Activated CD4-positive, alpha-beta T cell treated with anti-CD3 and anti-CD28 coated beads for 36 hours (primary cell): ENCODE measurements around the gene RCL1. TPM values are rescaled to one million over a fixed set of nuclear protein-coding genes. Genes with fewer than 3 reads are reported as not detected.
A peak's percentile ranks its signal among the peaks of the same experiment; 100 is the strongest.

Experiments
- ATAC-seq: fragments of 200-7000 bp; cut with Tn5 transposase; one replicate; pipeline ENCODE4 v1.10.0; 2021; ENCODE audit warnings: mild to moderate bottlenecking, moderate library complexity
- CTCF ChIA-PET: fragments of 350-600 bp; sonication (Branson Sonifier 250); formaldehyde crosslinking; loops from one replicate; lab custom pipeline; 2021; ENCODE audit warnings: antibody characterized with exemption; lab: Charles Lee
- POLR2A ChIA-PET: fragments of 350-600 bp; sonication (Branson Sonifier 250); formaldehyde crosslinking; loops from one replicate; lab custom pipeline; 2021; ENCODE audit warnings: antibody characterized with exemption, inconsistent platforms; lab: Charles Lee
- DNase-seq: peaks from one replicate; pipeline ENCODE4 v3.0.0-alpha.2; 2020
- H3K27ac Mint-ChIP-seq: one replicate; pipeline ENCODE4 v1.8.0; 2021; ENCODE audit warnings: mixed read lengths
- H3K27me3 Mint-ChIP-seq: one replicate; pipeline ENCODE4 v1.8.0; 2021; ENCODE audit warnings: mixed read lengths
- H3K36me3 Mint-ChIP-seq: one replicate; pipeline ENCODE4 v1.8.0; 2021; ENCODE audit warnings: low read depth, mixed read lengths
- H3K4me1 Mint-ChIP-seq: one replicate; pipeline ENCODE4 v1.8.0; 2021; ENCODE audit warnings: mixed read lengths
- H3K4me3 Mint-ChIP-seq: one replicate; pipeline ENCODE4 v1.8.0; 2021; ENCODE audit warnings: mild to moderate bottlenecking, moderate library complexity, mixed read lengths
- H3K9me3 Mint-ChIP-seq: one replicate; pipeline ENCODE4 v1.8.0; 2021; ENCODE audit warnings: low read depth, mixed read lengths
- intact Hi-C, 2 experiments: fragments of 100-400 bp; cut with DNase I in 1 of 2; cut with micrococcal nuclease in 1 of 2; formaldehyde crosslinking; loops; one replicate each; pipeline versions ENCODE4 v1.14.2 to v1.15.1; 2022 to 2024; cut with DNase I, micrococcal nuclease
- total RNA-seq, 2 experiments: library from RNA; stranded (reverse); gene quantifications; one replicate each; pipeline ENCODE4 v1.2.3, GENCODE V29; 2021

Gene RCL1
- total RNA-seq, 2 experiments from 2014 or later: 27.0 to 36.4 TPM

DNA sequence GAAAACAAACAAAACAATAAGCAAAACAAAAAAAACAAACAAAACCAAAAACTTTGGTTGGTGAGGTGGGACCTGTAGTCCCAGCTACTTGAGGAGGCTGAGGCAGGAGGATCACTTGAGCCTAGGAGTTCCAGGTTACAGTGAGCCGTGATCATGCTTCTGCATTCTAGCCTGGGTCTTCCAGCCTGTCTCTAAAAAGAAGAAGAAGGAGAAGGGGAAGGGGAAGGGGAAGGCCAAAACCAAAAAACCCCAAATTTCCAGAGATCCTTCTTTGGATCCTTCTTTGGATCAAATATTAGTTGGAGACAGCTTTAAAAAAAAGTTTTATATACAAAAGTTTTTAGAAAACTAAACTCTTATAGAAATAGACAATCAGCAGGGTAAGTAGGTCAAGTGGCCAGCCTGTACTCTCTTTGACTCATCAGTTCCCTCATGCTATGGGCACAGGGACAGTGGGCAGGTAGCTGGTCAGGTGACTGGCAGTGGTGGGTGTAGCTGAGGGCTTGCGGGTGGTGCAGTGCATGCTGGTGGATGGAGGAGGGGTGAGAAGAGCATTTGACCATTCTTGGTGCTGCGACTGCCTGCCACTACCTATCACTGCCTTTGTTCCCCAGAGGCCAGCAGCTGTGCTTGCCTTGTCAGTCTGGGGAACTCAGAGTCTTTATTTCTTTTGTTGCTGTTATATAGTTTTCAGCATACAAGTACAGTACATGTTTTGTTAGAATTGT lies 12.6 kb downstream of the RCL1 start:
- DNase-seq (no peak), ATAC-seq (no peak)
- ChIA-PET POLR2A (interaction anchor here (0.6 kb wide), 1 partner anchor 11 kb away, joined by 3 read pairs; no protein-coding TSS in a partner anchor), CTCF (no interaction called here)
- Mint-ChIP-seq H3K36me3 (peaks cover 47% of the 10 kb centered on the region), H3K4me1 (peaks cover 15% of the 10 kb centered on the region), H3K9me3 (peaks cover 23% of the 10 kb centered on the region), H3K27ac (no peak overlapping the region), H3K4me3 (no peak overlapping the region), H3K27me3 (no peaks in the 10 kb centered on the region)
- intact Hi-C loops: loop anchor here in 1 of 2 experiments (10.0 kb wide), 1 partner anchor 59 kb away; no protein-coding TSS in a partner anchor

DNA sequence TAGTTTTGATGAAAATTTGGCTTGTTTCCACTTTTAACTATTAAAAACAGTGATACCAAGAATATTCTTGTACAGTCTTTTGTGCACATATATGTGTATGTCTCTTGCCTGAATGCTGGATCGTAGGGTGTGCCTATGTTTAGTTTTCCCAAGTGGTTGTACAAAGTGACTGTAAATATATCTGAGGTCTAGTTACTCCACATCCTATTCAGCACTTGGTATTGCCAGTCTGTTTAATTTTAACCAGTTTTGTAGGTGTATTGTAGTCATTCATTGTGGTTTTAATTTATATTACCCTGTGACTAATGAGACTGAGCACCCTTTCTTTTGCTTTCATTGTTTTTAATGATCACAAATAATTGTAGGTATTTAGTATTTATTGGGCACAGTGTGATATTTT lies 17.8 kb downstream of the RCL1 start:
- intact Hi-C loops: no loop called here
- H3K9me3 Mint-ChIP-seq: peaks cover 24% of the 10 kb centered on the region
- H3K36me3 Mint-ChIP-seq: peaks cover 45% of the 10 kb centered on the region

DNA sequence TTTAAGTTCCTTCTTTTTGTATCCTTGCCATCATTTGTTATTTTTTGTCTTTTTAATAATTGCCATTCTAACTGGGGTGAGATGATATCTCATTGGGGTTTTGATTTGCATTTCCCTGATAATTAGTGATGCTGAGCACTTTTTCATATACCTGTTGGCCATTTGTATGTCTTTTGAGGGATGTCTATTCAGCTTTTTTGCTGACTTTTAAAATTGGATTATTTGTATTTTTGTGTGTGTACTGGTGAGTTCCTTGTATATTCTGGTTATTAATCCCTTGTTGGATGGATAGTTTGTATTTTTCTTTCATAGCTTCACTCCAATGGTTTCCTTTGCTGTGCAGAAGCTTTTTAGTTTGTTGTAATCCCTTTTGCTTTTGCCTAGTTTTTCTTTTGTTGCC lies 19.1 kb downstream of the RCL1 start:
- H3K27ac Mint-ChIP-seq: no peak overlapping the region
- H3K4me1 Mint-ChIP-seq: peaks cover 40% of the 10 kb centered on the region
- H3K4me3 Mint-ChIP-seq: no peak overlapping the region
- ChIA-PET POLR2A (interaction anchor here (1.0 kb wide), 1 partner anchor 8 kb away, joined by 9 read pairs; no protein-coding TSS in a partner anchor), CTCF (interaction anchor here (0.6 to 1.2 kb wide), 2 partner anchors 68 to 1938 kb away, joined by 3 read pairs; no protein-coding TSS in a partner anchor)
- no peaks in the 10 kb centered on the region for H3K27me3 Mint-ChIP-seq
- DNase-seq (no peak), ATAC-seq (no peak)
- intact Hi-C loops: no loop called here
- H3K36me3 Mint-ChIP-seq: peaks cover 34% of the 10 kb centered on the region
- H3K9me3 Mint-ChIP-seq: peaks cover 18% of the 10 kb centered on the region

More for the DNA sequence above, 17.8 kb downstream of the RCL1 start:
- DNase-seq (no peak), ATAC-seq (no peak)
- CTCF ChIA-PET: interaction anchor here (0.6 kb wide), 2 partner anchors 51 to 742 kb away, joined by 3 to 4 read pairs; no protein-coding TSS in a partner anchor
- Mint-ChIP-seq H3K4me3 (no peak overlapping the region), H3K27me3 (no peaks in the 10 kb centered on the region), H3K4me1 (peaks cover 34% of the 10 kb centered on the region), H3K27ac (no peak overlapping the region)
- POLR2A ChIA-PET: no interaction called here

DNA sequence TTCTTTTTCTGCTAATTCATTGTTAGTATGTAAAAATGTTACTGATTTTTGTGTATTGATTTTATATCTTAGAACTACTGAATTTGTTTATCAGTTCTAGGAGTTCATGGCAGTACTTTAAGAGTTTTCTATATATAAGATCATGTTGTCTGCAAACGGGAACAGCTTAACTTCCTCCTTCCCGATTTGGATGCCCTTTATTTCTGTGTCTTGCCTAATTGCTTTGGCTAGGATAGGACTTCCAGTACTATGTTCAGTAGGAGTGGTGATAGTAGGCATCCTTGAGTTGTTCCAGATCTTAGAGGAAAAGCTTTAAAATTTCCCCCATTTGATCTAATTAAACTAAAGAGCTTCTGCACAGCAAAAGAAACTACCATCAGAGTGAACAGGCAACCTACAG lies 20.1 kb downstream of the RCL1 start:
- DNase-seq (no peak), ATAC-seq (no peak)
- Mint-ChIP-seq H3K4me1 (peaks cover 38% of the 10 kb centered on the region), H3K9me3 (peaks cover 11% of the 10 kb centered on the region), H3K27ac (no peak overlapping the region), H3K27me3 (no peaks in the 10 kb centered on the region), H3K4me3 (no peak overlapping the region), H3K36me3 (peaks cover 27% of the 10 kb centered on the region)
- CTCF ChIA-PET: interaction anchor here (1.3 kb wide), 1 partner anchor 9 kb away, joined by 4 read pairs; no protein-coding TSS in a partner anchor
- intact Hi-C loops: no loop called here
- POLR2A ChIA-PET: no interaction called here

DNA sequence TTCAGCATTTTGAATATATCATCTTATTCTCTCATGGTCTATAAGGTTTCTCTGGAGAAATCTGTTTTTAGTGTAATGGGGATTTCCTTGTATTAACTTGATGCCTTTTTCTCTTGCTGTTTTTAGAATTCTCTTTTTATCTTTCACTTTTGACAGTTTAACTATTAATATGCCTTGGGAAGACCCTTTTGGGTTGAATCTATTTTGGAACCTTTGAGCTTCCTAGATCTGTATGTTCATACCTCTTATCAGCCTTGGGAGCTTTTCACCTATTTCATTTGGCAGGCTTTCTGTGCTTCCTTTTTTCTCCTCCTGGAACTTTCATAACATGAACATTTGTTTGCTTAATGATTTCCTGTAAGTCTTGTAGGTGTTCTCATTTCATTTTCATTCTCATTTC lies 22.2 kb downstream of the RCL1 start:
- peak; percentile 39 for ATAC-seq
- Mint-ChIP-seq H3K9me3 (peaks cover 9% of the 10 kb centered on the region), H3K27ac (peak overlapping the region; percentile 76), H3K36me3 (peaks cover 17% of the 10 kb centered on the region), H3K4me1 (peaks cover 32% of the 10 kb centered on the region), H3K27me3 (no peaks in the 10 kb centered on the region), H3K4me3 (no peak overlapping the region)
- intact Hi-C loops: loop anchor here in 1 of 2 experiments (2.0 kb wide), 1 partner anchor 18 kb away; no protein-coding TSS in a partner anchor
- POLR2A ChIA-PET: interaction anchor here (1.1 kb wide), 1 partner anchor 9 kb away, joined by 3 read pairs; no protein-coding TSS in a partner anchor
- CTCF ChIA-PET: interaction anchor here (0.5 to 1.2 kb wide), 4 partner anchors 8 to 195 kb away, joined by 3 to 4 read pairs (median 3); no protein-coding TSS in a partner anchor
- DNase-seq: no peak

DNA sequence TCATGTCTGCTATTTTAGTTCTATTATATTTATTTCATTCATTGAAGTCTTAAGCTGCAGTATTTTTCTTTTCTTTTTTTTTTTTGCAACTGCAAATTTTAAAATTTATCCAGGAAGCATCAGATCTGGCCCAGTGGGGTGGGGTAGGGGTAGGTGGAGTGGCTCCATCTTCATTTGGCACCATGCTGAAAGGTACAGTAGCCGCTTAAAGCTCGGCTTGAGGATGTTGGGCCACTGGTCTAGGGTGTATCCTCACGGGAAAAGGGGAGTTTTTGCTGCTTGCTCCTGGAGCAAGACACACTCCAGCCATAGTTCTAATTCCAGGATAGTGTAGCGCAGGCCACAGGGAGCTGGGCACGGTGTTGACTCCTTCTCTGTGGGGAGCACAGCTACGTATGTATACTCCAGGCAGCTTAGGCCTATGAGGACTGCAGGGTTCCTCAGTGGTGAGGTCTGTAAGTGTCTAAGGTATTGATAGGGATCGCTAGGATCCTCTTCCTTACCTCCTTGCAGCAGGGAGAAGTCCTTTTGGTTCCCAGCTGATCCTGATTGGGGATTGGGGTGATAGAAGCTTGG lies 22.7 kb downstream of the RCL1 start:
- ChIA-PET POLR2A (interaction anchor here (1.1 kb wide), 1 partner anchor 8 kb away, joined by 3 read pairs; no protein-coding TSS in a partner anchor), CTCF (interaction anchor here (0.6 to 1.2 kb wide), 5 partner anchors 8 to 194 kb away, joined by 3 to 4 read pairs (median 3); no protein-coding TSS in a partner anchor)
- H3K9me3 Mint-ChIP-seq: peaks cover 7% of the 10 kb centered on the region
- peaks cover 35% of the 10 kb centered on the region for H3K4me1 Mint-ChIP-seq
- H3K27ac Mint-ChIP-seq: peak overlapping the region; percentile 76
- intact Hi-C loops: loop anchor here in 1 of 2 experiments (2.0 kb wide), 1 partner anchor 17 kb away; no protein-coding TSS in a partner anchor
- H3K27me3 Mint-ChIP-seq: no peaks in the 10 kb centered on the region
- H3K36me3 Mint-ChIP-seq: peaks cover 15% of the 10 kb centered on the region
- H3K4me3 Mint-ChIP-seq: no peak overlapping the region
- ATAC-seq: no peak
- DNase-seq: no peak

DNA sequence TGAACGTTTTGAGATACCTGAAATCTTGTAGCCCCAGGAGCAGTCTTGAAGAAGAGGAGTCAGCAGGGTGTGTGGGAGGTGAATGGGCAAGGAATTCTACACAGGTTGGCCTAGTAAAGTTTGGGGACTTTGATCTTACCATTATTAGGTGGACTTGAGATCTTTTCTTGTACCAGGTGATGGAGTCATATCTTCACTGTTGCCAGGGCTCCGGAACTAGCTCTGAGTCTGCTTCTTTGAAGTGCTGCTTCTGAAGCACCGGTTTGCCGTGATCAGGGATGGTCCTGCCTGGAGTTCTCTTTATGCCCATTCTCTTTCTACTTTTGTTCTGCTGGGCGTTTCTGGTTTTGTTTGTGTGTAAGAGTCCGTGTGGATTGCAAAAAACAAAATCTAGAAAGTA lies 27.4 kb downstream of the RCL1 start:
- ChIA-PET POLR2A (interaction anchor here (0.5 to 0.6 kb wide), 2 partner anchors 8 to 9 kb away, joined by 4 to 9 read pairs; no protein-coding TSS in a partner anchor), CTCF (interaction anchor here (1.7 to 1.8 kb wide), 2 partner anchors 10 to 12 kb away, joined by 5 to 6 read pairs; no protein-coding TSS in a partner anchor)
- DNase-seq: no peak
- intact Hi-C loops: no loop called here
- Mint-ChIP-seq H3K27ac (no peak overlapping the region), H3K36me3 (peaks cover 2% of the 10 kb centered on the region), H3K4me1 (peaks cover 38% of the 10 kb centered on the region), H3K9me3 (no peaks in the 10 kb centered on the region), H3K27me3 (no peaks in the 10 kb centered on the region), H3K4me3 (no peak overlapping the region)
- no peak for ATAC-seq

DNA sequence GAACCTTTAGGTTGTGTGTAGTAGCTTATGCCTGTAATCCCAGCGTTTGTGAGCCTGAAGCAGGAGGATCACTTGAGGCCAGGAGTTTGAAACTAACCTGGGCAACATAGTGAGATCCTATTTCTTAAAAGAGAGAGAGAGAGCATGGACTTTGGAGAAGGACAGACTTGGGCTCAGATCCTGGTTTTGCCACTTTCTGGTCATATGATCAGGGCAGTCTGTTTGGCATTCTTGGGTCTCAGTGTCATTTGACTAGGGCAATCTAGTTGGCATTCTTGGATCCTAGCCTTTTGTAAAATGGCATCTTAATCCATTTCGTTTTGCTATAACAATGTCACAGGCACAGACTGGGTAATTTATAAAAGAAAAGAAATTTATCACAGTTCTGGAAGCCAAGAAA lies 28.4 kb downstream of the RCL1 start:
- Mint-ChIP-seq H3K4me1 (peaks cover 28% of the 10 kb centered on the region), H3K27me3 (no peaks in the 10 kb centered on the region), H3K36me3 (peaks cover 2% of the 10 kb centered on the region), H3K9me3 (no peaks in the 10 kb centered on the region), H3K27ac (no peak overlapping the region), H3K4me3 (no peak overlapping the region)
- intact Hi-C loops: no loop called here
- no peak for DNase-seq
- POLR2A ChIA-PET: no interaction called here
- CTCF ChIA-PET: interaction anchor here (1.0 to 1.8 kb wide), 3 partner anchors 9 to 13 kb away, joined by 3 to 6 read pairs (median 5); no protein-coding TSS in a partner anchor
- ATAC-seq: no peak

DNA sequence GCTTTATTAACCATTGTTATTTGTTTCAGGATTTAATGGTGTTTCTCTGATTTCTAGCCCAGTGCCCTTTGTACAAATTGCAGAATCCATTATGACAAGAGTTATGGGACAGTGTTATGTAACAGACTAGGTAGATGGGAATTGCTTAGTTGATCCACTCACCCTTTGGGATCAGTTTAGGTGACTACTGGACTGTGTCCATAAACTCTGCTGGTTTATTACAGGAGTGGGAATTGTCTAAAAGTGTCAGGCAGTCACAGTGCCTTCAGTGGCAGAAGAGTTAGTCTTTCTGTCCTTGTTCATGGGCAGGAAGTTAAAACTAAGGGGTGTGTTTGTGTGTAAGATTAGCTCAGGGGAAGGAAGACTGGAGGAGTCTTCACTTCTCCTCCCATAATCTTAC lies 29.3 kb downstream of the RCL1 start:
- Mint-ChIP-seq H3K9me3 (no peaks in the 10 kb centered on the region), H3K27me3 (no peaks in the 10 kb centered on the region), H3K27ac (no peak overlapping the region), H3K4me1 (peaks cover 28% of the 10 kb centered on the region), H3K4me3 (no peak overlapping the region), H3K36me3 (peaks cover 6% of the 10 kb centered on the region)
- no peak for ATAC-seq
- CTCF ChIA-PET: interaction anchor here (0.6 to 1.1 kb wide), 5 partner anchors 10 to 62 kb away, joined by 3 to 4 read pairs (median 3); no protein-coding TSS in a partner anchor
- POLR2A ChIA-PET: no interaction called here
- DNase-seq: no peak
- intact Hi-C loops: no loop called here

DNA sequence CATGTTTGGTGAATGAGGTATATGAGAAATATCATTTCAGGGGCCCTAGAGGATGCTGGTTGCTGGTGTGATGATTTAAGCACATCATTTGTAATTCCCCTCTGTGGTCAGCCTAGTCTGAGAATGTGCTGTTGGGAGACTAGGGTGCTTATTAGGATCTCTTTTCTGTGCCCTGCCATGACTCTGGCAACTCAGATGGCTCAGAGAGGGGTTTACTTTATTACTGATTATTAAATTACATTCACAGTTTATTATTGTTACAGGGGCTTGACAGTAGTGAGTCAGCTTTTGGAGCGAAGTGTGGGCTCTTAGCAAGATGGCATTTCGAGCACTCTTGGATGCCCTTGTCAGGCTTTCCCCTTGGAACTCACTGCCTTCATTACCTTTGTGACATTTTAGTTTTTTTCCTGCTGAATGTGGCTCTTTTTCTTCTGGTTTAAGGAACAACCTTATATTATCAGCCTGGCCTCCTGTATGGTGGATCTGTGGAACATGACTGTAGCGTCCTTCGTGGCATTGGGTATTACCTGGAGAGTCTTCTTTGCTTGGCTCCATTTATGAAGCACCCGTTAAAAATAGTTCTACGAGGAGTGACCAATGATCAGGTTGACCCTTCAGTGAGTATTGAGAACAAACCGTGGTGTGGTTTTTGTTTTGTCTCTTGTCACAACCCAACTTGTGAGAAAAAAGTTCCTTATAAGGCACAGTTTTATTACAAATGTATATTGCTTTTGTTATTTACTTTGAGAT lies 33.8 kb downstream of the RCL1 start:
- H3K4me3 Mint-ChIP-seq: no peak overlapping the region
- H3K27me3 Mint-ChIP-seq: no peaks in the 10 kb centered on the region
- ChIA-PET POLR2A (interaction anchor here (0.6 kb wide), 1 partner anchor 68 kb away, joined by 10 read pairs; no protein-coding TSS in a partner anchor), CTCF (interaction anchor here (0.8 to 2.7 kb wide), 3 partner anchors 31 to 67 kb away, joined by 3 to 9 read pairs (median 4); no protein-coding TSS in a partner anchor)
- peaks cover 14% of the 10 kb centered on the region for H3K36me3 Mint-ChIP-seq
- DNase-seq: no peak
- no peaks in the 10 kb centered on the region for H3K9me3 Mint-ChIP-seq
- ATAC-seq: peak; percentile 51
- no peak overlapping the region for H3K27ac Mint-ChIP-seq
- peaks cover 9% of the 10 kb centered on the region for H3K4me1 Mint-ChIP-seq
- intact Hi-C loops: no loop called here
